GOT3 (cell line): ENCODE data around the gene TRPM4.

Experiments used
- DNase-seq: peaks from one replicate; lab custom pipeline; 2025; ENCODE audit warnings: mixed read lengths; lab: John Stamatoyannopoulos, UW

Gene TRPM4

DNA sequence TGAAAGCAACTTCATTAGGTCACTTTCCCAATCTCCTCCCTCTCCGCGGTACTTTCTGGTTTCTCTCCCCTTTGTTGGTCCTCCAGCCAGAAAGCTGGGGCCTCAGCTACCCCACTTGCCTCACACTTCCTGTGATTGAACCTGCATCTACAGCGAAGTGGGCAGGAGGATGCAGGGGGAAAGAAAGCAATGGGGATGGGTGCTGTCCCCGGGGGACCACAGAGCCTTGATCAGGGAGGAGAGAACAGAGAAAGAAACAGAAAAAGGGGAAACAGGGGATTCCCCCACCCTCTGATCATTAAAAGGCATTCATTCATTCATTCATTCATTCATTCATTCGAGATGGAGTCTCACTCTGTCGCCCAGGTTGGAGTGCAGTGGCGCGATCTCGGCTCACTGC is 74.2 kb downstream of the TRPM4 start:
- DNase-seq: no peak

DNA sequence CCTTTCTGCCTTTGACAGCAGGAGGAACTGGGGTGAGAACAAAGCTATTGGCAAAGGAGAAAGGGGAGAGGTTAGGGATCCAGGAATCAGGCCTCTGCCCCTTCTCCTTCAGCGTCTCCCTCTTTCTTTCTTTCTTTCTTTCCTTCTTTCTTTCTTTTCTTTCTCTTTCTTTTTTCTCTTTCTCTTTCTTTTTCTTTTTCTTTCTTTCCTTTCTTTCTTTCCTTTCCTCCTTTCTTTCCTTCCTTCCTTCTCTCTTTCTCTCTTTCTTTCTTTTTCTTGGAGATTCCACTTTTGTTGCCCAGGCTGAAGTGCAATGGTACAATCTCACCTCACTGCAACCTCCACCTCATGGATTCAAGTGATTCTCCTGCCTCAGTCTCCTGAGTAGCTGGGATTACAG is 75.6 kb downstream of the TRPM4 start:
- DNase-seq: no peak

DNA sequence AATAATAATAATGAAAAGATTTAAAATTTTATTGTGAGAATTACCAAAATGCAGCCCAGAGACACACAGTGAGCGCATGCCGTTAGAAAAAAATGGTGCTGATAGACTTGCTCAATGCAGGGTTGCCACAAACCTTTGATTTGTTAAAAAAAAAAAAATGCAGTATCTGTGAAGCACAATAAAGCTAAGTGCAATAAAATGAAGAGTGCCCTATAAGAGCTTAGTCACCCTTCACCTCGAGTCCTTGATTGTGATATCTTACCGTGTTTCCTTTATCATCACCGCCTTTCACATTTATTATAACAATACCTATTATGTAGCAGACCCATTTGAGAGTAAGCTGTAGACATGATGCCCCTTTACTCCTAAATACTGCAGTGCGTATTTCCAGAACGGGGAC is 84.2 kb downstream of the TRPM4 start:
- no peak for DNase-seq

GRCh38 chr19:49243129-49243528 is 85.5 kb downstream of the TRPM4 start:
- no peak for DNase-seq

DNA sequence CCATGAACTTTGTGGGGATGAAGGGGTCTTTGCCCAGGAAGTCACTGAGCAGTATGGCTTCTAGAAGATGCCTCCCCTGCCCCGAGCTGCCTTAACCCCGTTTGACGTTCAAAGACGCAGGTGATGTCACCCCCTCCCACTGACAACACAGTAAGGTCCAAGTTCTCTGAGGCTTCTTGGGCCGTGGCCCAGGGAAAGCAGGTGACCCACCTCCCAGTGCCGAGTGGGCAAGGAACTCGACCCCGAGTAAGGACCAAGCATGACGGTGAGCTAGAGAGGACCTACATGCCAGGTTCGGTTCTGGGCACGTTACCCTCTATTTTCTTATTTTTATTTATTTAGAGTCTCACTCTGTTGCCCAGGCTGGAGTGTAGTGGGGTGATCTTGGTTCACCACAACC is 86.1 kb downstream of the TRPM4 start:
- no peak for DNase-seq

- no peak for DNase-seq
Observed at GRCh38 chr19:49244256-49244655, 86.7 kb downstream of the TRPM4 start.

DNA sequence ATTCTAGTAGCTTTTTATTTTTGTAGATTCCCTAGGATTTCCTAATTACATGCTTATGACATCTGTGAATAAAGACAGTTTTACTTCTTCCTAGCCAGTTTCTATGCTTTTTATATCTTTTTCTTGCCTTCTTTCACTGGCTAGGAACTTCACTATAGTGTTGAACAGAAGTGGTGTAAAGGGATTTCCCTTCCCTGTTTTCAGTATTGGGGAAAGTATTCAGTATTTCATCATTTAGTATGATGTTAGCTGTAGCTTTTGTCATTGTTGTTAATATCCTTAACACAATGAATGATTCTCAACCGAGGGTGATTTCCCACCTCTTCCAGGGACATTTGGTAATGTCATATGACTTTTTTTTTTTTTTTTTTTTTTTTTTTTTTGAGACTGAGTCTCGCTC is 90.1 kb downstream of the TRPM4 start:
- DNase-seq: no peak

DNA sequence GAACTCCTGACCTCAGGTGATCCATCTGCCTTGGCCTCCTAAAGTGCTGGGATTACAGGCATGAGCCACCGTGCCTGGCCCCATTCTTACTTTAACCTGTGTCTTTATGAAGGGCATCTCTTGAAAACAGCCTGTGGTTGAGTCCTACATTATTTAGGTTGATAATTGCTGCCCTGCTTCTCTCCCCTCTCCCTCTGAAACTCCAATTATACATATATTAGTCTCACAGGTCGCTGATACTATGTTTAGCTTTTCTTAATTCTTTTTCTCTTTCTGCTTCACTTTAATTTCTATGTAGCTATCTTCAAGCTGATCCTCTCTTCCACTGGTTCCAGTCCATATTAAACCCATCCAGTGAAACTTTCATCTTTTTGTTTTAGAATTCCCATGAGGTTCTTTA is 92.3 kb downstream of the TRPM4 start:
- DNase-seq: no peak

DNA sequence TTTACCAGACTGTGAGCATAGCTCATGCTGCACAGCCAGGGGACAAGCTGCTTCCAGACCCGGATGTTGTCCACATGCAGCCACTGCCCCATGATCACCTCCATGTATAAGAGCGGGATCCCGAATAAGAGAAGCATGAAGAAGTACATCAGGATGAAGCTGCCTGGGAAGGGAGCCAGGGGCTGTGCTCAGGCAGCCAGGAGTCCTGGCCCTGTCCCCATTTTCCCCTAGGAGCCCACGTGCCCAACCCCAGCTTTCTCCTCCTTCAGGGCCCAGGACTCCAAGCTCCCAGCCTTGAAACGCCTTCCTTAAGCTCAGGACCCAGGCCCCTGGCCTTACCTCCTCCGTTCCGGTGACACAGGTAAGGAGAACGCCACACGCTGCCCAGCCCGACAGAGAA is 98.1 kb downstream of the TRPM4 start:
- DNase-seq: no peak

GRCh38 chr19:49256691-49257090 is 99.1 kb downstream of the TRPM4 start:
- no peak for DNase-seq
